HCT116 (cell line): ENCODE results near the gene MTERF4. TPM values are rescaled to one million over a fixed set of nuclear protein-coding genes. Genes with fewer than 3 reads are reported as not detected.

Experiments used
- ATAC-seq: fragments of 200-7000 bp; cut with Tn5 transposase; 2 replicates; pipeline ENCODE4 v1.9.1; 2020; ENCODE audit warnings: mild to moderate bottlenecking, moderate library complexity
- BruUV-seq: library from RNA; stranded (reverse); fragments of 400-500 nt; replicated peaks from 2 replicates; lab custom pipeline; 2021; lab: Mats Ljungman, UMichigan
- CTCF ChIA-PET: fragments of 300-600 bp; sonication (Branson Sonifier 250); formaldehyde crosslinking; loops from one replicate; lab custom pipeline; 2021; ENCODE audit warnings: antibody characterized with exemption; lab: Charles Lee
- POLR2A ChIA-PET: fragments of 300-600, 350-600 bp; sonication (Branson Sonifier 250); formaldehyde crosslinking; loops from one replicate; lab custom pipeline; 2021; ENCODE audit warnings: antibody characterized with exemption; lab: Charles Lee
- RAD21 ChIA-PET, 2 experiments: fragments of 300-600 bp; sonication (Branson Sonifier 250); formaldehyde crosslinking; loops; one replicate each; lab custom pipeline; 2023; ENCODE audit warnings: low total read pairs in 2 of 2; ENCODE audit not compliant: uncharacterized antibody in 2 of 2, unreplicated experiment in 2 of 2, low non-redundant PET in 1 of 2; lab: Charles Lee
- DNase-seq: peaks from one replicate; pipeline ENCODE4 v3.0.0-alpha.2; 2010; ENCODE audit warnings: low read depth, low spot score
- H2AFZ ChIP-seq: fragments of 200-600 bp; shearing (Covaris generic), sonication (generic); 2 replicates; pipeline ENCODE4 v1.6.1; 2017; ENCODE audit warnings: low read depth, mixed run types, mixed read lengths, antibody characterized with exemption, low read length; ENCODE audit not compliant: poor library complexity, severe bottlenecking
- H3K27ac ChIP-seq: 2 replicates; pipeline ENCODE4 v1.5.1; 2012; ENCODE audit warnings: low read depth, low read length
- H3K27me3 ChIP-seq: fragments of 200-600 bp; sonication (generic); 2 replicates; pipeline ENCODE4 v1.6.1; 2016; ENCODE audit warnings: mixed run types, low read length, mixed read lengths; ENCODE audit not compliant: insufficient read depth
- H3K36me3 ChIP-seq, 2 experiments: fragments of 200-500 bp in 1 of 2; fragments of 200-600 bp in 1 of 2; sonication (Bioruptor generic) in 1 of 2; sonication (generic) in 1 of 2; 2 replicates each; pipeline versions ENCODE4 v1.5.1 to v1.6.1; 2014 to 2016; ENCODE audit warnings: low read length in 2 of 2, inconsistent platforms in 1 of 2, mixed read lengths in 1 of 2, mixed run types in 1 of 2; ENCODE audit not compliant: insufficient read depth in 2 of 2, control insufficient read depth in 1 of 2
- H3K4me1 ChIP-seq, 2 experiments: fragments of 200-600 bp in 1 of 2; sonication (generic) in 1 of 2; 2 replicates each; pipeline versions ENCODE4 v1.5.1 to v1.6.1; 2012 to 2017; ENCODE audit warnings: low read length in 2 of 2, inconsistent platforms in 1 of 2, mild to moderate bottlenecking in 1 of 2, mixed read lengths in 1 of 2, mixed run types in 1 of 2, moderate library complexity in 1 of 2; ENCODE audit not compliant: insufficient read depth in 2 of 2, control insufficient read depth in 1 of 2
- H3K4me2 ChIP-seq: fragments of 200-600 bp; sonication (generic); 2 replicates; pipeline ENCODE4 v1.6.1; 2017; ENCODE audit warnings: mixed run types, low read length, mixed read lengths
- H3K4me3 ChIP-seq, 2 experiments: fragments of 200-600 bp in 1 of 2; sonication (generic) in 1 of 2; replicated peaks in 1 of 2; 2 replicates each; pipeline ENCODE4 v1.5.1; 2011 to 2016; ENCODE audit warnings: low read length in 2 of 2, control low read depth in 1 of 2, low read depth in 1 of 2, mild to moderate bottlenecking in 1 of 2, mixed read lengths in 1 of 2, mixed run types in 1 of 2
- H3K79me2 ChIP-seq: fragments of 200-600 bp; sonication (generic); 2 replicates; pipeline ENCODE4 v1.6.1; 2017; ENCODE audit warnings: mild to moderate bottlenecking, mixed run types, low read length, moderate library complexity, mixed read lengths; ENCODE audit not compliant: insufficient read depth
- H3K9ac ChIP-seq: fragments of 200-600 bp; sonication (generic); 2 replicates; pipeline ENCODE4 v1.6.1; 2016; ENCODE audit warnings: low read length, mixed read lengths
- H3K9me2 ChIP-seq: fragments of 200-600 bp; sonication (generic), shearing (Covaris generic); 2 replicates; pipeline ENCODE4 v1.6.1; 2017; ENCODE audit warnings: mixed run types, mild to moderate bottlenecking, moderate library complexity; ENCODE audit not compliant: insufficient read depth
- H3K9me3 ChIP-seq, 2 experiments: fragments of 200-500 bp in 1 of 2; fragments of 200-600 bp in 1 of 2; sonication (Bioruptor generic) in 1 of 2; sonication (generic) in 1 of 2; 2 replicates each; pipeline ENCODE4 v1.6.1; 2014 to 2017; ENCODE audit warnings: low read length in 2 of 2, mixed read lengths in 2 of 2, inconsistent platforms in 1 of 2, low read depth in 1 of 2, mild to moderate bottlenecking in 1 of 2, mixed run types in 1 of 2, moderate library complexity in 1 of 2; ENCODE audit not compliant: control insufficient read depth in 1 of 2, insufficient read depth in 1 of 2
- H4K20me1 ChIP-seq: fragments of 200-600 bp; sonication (generic), shearing (Covaris generic); 2 replicates; pipeline ENCODE4 v1.6.1; 2017; ENCODE audit warnings: mixed run types, mild to moderate bottlenecking, moderate library complexity; ENCODE audit not compliant: insufficient read depth
- ATF3 ChIP-seq: IDR thresholded peaks from 2 replicates; pipeline ENCODE4 v1.6.1; 2012
- CBX3 ChIP-seq: IDR thresholded peaks from 2 replicates; pipeline ENCODE4 v1.6.1; 2012; ENCODE audit warnings: low read depth
- CTCF ChIP-seq, 3 experiments: fragments of 200-600 bp in 1 of 3; sonication (generic) in 1 of 3; IDR thresholded peaks in 2 of 3; conservative IDR thresholded peaks in 1 of 3; 2 replicates each; pipeline ENCODE4 v1.5.1; 2012 to 2017; ENCODE audit warnings: low read depth in 2 of 3, low read length in 2 of 3, antibody characterized with exemption in 1 of 3, borderline replicate concordance in 1 of 3, control low read depth in 1 of 3, mild to moderate bottlenecking in 1 of 3, mixed read lengths in 1 of 3, mixed run types in 1 of 3, moderate library complexity in 1 of 3; ENCODE audit not compliant: insufficient read depth in 1 of 3
- EGR1 ChIP-seq: IDR thresholded peaks from 2 replicates; pipeline ENCODE4 v1.6.1; 2012; ENCODE audit warnings: low read depth
- ELF1 ChIP-seq: IDR thresholded peaks from 2 replicates; pipeline ENCODE4 v1.6.1; 2012; ENCODE audit warnings: low read depth, borderline replicate concordance
- EZH2 ChIP-seq: fragments of 200-600 bp; sonication (generic); IDR thresholded peaks from 2 replicates; pipeline ENCODE4 v1.6.1; 2017; ENCODE audit warnings: antibody characterized with exemption, mixed run types
- EZH2phosphoT487 ChIP-seq: fragments of 200-600 bp; IDR thresholded peaks from 2 replicates; pipeline ENCODE4 v1.6.1; 2018; ENCODE audit warnings: antibody characterized with exemption, borderline replicate concordance
- FOSL1 ChIP-seq: IDR thresholded peaks from 2 replicates; pipeline ENCODE4 v1.6.1; 2012; ENCODE audit warnings: low read depth
- JUND ChIP-seq: IDR thresholded peaks from 2 replicates; pipeline ENCODE4 v1.6.1; 2012
- MAX ChIP-seq: IDR thresholded peaks from 2 replicates; pipeline ENCODE4 v1.6.1; 2012
- POLR2A ChIP-seq: IDR thresholded peaks from 2 replicates; pipeline ENCODE4 v1.7.0; 2011; ENCODE audit warnings: borderline replicate concordance; ENCODE audit not compliant: insufficient read depth, insufficient read length; ENCODE audit errors: extremely low read depth
- POLR2AphosphoS5 ChIP-seq: IDR thresholded peaks from 2 replicates; pipeline ENCODE4 v1.6.1; 2011; ENCODE audit warnings: mild to moderate bottlenecking, low read depth, low read length, moderate library complexity
- RAD21 ChIP-seq: IDR thresholded peaks from 2 replicates; pipeline ENCODE4 v1.6.1; 2012; ENCODE audit warnings: low read depth, mild to moderate bottlenecking
- REST ChIP-seq: IDR thresholded peaks from 2 replicates; pipeline ENCODE4 v1.6.1; 2012; ENCODE audit warnings: low read depth
- SP1 ChIP-seq: IDR thresholded peaks from 2 replicates; pipeline ENCODE4 v1.6.1; 2012; ENCODE audit warnings: low read depth
- SRF ChIP-seq: IDR thresholded peaks from 2 replicates; pipeline ENCODE4 v1.6.1; 2012; ENCODE audit warnings: low read depth
- YY1 ChIP-seq: IDR thresholded peaks from 2 replicates; pipeline ENCODE4 v1.6.1; 2011; ENCODE audit warnings: low read length, low read depth, moderate library complexity, mild to moderate bottlenecking; ENCODE audit not compliant: insufficient replicate concordance; ENCODE audit errors: extremely low read depth
- ZFX ChIP-seq: fragments of 450-650 bp; IDR thresholded peaks from 2 replicates; pipeline ENCODE4 v1.6.1; 2017
- ZNF274 ChIP-seq: fragments of 200-500 bp; sonication (Bioruptor generic); IDR thresholded peaks from 2 replicates; pipeline ENCODE4 v1.6.1; 2014; ENCODE audit warnings: mild to moderate bottlenecking, low read depth, low read length, inconsistent platforms
- intact Hi-C: fragments of 100-400 bp; cut with micrococcal nuclease; formaldehyde crosslinking; loops from 2 replicates; pipeline ENCODE4 v1.10.0; 2022
- total RNA-seq: library from RNA; stranded (reverse); gene quantifications from one replicate; pipeline ENCODE4 v1.2.1, GENCODE V29; 2021; ENCODE audit not compliant: unreplicated experiment

The MTERF4 gene
- total RNA-seq, 1 experiment from 2014 or later = 25.5 TPM

- CTCF ChIA-PET = no interaction called here
- no peak for TF ChIP-seq ATF3
- TF ChIP-seq CBX3 = no peak
- TF ChIP-seq EZH2 = no peak
- TF ChIP-seq POLR2AphosphoS5 = no peak
- no peak for TF ChIP-seq SRF
- TF ChIP-seq SP1 = no peak
- TF ChIP-seq ZFX = no peak
- TF ChIP-seq CTCF (IDR thresholded peaks at IDR 0.05 in 2 of 3, conservative IDR thresholded peaks at IDR 0.05 in 1 of 3; ENCODE audit: borderline replicate concordance in 1 of 3, insufficient read depth in 1 of 3, low read depth in 2 of 3, low read length in 2 of 3) = no peak
- no peak for TF ChIP-seq REST
- TF ChIP-seq EZH2phosphoT487 = no peak
- TF ChIP-seq ZNF274 = no peak
- no peak for TF ChIP-seq RAD21
- no peak for TF ChIP-seq FOSL1
- TF ChIP-seq POLR2A = no peak
- no peak for TF ChIP-seq MAX
- TF ChIP-seq ELF1 = no peak
- no peak for TF ChIP-seq YY1
- TF ChIP-seq JUND = no peak
- no peak for TF ChIP-seq EGR1
- ATAC-seq (no peak), DNase-seq (no peak)
- POLR2A ChIA-PET = no interaction called here
- Histone ChIP-seq H3K79me2 (no peaks in the 10 kb centered on the region), H3K36me3 (no peaks in the 10 kb centered on the region), H3K9ac (no peak overlapping the region), H3K4me2 (no peak overlapping the region), H3K4me1 (no peaks in the 10 kb centered on the region), H3K27ac (no peak overlapping the region), H3K9me2 (no peaks in the 10 kb centered on the region), H3K9me3 (no peaks in the 10 kb centered on the region), H2AFZ (no peak overlapping the region), H3K27me3 (no peaks in the 10 kb centered on the region), H3K4me3 (no peak overlapping the region), H4K20me1 (no peaks in the 10 kb centered on the region)
- intact Hi-C loops = loop anchor here (10.0 kb wide), 1 partner anchor 217 kb away; no protein-coding TSS in a partner anchor
- RAD21 ChIA-PET = no interaction called here
- no TSS peak for BruUV-seq
Measured at GRCh38 chr2:241072151-241072550, 29.9 kb downstream of the MTERF4 start.
